ENCODE measurements around the gene CIT.
"Not testable (repeated sequence)": the region's sequence is repeated elsewhere in the genome, so short reads cannot be mapped to it uniquely, and the experiment has no call there.

Gene CIT

DNA sequence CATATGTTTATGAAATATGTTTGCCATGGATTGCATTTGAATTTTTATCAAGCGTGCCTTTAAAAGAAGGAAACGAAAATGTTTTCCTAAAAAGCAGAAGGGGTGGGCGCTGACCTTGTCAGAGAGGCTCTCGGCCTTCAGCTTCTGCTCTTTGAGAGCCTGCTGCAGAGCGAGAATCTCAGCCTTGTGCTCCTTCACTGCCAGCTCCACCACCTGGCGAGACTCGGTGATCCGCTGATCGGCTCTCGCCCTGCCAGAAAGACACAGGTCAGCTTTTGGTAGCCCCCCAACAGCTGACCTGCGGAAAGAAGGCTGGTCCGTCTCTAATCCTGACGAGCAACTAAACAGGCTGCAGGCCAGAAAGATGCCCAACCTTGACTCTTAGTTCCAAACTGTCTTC, 146.7 kb downstream of the CIT start:
- DNase-seq = no peak

GRCh38 chr12:119729871-119730270, 147.2 kb downstream of the CIT start:
- DNase-seq = no peak

- no peak for DNase-seq
These were observed 148.7 kb downstream of the CIT start for GRCh38 chr12:119728444-119728745.

GRCh38 chr12:119727600-119728443, 149.3 kb downstream of the CIT start:
- DNase-seq = no peak

DNA sequence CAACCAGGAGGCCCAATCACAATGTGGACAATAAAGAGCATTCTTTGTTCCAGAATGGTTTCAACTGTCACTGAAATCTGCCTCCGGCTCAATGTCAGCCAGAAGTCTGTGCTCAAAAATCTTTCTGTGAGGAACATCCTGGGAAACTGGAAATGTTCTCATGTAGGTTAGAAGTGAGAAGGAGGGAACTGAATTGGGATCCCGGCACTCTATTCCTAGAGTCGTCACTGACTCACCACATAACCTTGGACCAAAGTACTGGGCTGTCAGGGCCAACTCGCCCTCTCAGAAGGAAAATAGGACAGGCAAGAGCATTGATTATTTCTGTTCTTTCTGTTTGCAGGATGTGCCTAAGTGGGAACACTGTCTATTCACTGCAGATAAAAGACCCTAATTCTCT, 151.6 kb downstream of the CIT start:
- DNase-seq = no peak

GRCh38 chr12:119721306-119721705, 155.8 kb downstream of the CIT start:
- no peak for DNase-seq

- DNase-seq = no peak
These were observed 156.8 kb downstream of the CIT start for GRCh38 chr12:119720349-119720748.

- no peak for DNase-seq
These were observed 159.0 kb downstream of the CIT start for GRCh38 chr12:119718141-119718540.

DNA sequence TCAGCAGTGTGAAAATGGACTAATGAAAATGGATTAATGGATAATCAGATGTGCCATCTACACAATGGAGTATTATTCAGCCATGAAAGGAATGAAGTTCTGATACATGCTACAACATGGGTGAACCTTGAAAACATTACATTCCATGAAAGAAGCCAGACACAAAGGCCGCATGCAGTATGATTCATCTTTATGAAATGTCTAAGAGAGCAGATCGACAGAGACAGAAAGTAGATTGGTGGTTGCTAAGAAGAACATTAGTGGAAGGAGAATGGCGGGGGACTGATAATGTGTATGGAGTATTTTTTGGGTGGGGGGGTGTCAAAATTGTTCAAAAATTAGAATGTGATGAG, 161.9 kb downstream of the CIT start:
- DNase-seq = no peak

DNA sequence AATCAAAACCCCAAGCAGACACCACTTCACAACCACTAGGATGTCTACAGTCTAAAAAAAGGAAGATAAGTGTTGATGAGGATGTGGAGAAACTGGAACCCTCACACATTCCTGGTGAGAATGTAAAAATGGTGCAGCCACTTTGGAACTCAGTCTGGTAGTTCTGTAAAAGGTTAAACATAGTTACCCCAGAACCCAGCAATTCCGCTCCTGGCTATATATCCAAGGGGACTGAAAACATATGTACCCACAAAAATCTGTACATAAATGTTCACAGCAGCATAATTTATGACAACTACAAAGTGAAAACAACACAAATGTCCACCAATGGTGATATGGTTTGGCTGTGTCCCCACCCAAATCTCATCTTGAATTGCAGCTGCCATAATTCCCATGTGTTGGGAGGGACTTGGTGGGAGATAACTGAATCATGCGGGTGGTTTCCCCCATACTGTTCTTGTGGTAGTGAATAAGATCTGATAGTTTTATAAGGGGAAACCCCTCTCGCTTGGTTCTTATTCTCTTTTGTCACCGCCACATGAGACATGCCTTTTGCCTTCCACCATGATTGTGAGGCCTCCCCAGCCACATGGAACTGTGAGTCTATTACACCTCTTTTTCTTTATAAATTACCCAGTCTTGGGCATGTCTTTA, 162.4 kb downstream of the CIT start:
- DNase-seq = no peak

DNA sequence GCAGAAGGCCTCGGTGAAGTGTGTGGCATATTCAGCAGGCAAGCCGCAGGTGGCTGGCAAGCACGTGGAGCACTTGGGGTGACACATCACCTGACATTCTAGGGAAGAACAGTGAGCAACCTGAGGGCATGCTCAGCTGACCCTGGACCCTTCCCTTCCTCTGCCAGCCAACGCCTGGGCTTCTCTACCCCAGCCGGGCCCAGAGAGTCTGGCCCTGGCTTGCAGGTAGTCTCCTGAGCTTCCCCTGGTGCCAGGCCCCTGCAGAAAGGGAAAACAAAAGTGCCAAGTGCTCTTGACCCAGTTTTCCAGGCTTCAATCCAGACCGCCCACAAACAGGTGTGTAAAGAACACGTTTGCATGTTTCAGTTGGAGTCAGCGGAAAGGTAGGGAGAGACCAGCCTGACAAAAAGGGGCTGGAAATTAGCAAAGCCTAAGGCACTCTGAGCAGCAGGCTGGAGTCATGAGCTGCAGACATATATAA, 163.5 kb downstream of the CIT start:
- DNase-seq = no peak

GRCh38 chr12:119712721-119713120, 164.4 kb downstream of the CIT start:
- no peak for DNase-seq

GRCh38 chr12:119711693-119712092, 165.4 kb downstream of the CIT start:
- no peak for DNase-seq

DNA sequence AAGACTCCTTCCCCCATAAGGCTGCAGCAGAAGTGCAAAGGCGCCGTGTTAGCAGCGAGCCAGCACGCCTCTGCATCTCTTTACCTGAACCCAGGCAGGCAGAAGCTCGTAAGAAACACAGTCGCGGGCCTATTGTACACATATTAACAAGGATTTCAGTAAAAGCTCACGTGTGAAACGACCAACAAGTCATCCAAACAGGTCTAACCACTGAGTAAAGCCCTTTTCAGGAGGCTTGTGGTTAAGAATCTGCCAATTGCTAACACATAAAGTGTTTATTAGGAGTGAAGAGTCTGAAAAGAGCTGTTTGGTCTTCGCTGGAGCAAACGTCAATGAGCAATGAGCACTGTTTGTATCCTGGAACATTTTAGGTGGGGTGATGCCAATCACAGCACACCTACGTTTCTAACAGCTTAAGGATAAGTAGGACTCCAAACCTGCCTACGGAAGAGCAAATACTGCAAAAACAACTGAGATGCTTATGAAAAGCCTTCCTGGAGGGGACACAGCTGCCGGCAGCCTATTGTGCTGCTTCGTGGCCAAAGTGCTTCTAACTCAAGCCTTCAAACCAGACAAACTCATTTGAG, 166.1 kb downstream of the CIT start:
- no peak for DNase-seq

DNA sequence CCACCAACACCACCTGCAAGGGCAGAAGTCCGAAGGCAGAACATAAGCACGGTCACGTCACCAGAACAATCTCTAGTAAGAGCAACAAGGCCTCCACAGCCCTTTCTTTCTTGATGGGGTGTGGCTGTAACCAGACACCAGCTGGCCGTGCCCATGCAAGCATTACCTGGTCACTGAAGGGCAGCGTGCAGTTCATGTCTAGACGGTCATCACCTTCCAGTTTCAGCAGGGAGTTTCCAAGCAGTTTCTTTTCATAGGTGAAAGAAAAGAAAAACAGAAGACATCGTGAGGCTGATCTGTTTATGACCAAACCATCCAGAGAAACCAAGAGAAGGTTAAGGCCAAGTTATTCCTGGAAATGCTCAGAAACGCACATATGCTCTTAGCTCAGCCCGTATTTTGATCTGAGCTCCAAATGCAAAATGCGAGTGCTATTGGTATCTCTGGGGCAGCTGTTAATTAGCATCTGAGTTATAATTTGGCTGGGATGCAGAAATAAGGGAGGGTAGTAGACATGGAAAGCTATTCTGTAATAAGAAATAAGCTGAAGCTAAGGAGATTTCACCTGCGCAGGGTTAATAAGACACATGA, 166.7 kb downstream of the CIT start:
- no peak for DNase-seq

DNA sequence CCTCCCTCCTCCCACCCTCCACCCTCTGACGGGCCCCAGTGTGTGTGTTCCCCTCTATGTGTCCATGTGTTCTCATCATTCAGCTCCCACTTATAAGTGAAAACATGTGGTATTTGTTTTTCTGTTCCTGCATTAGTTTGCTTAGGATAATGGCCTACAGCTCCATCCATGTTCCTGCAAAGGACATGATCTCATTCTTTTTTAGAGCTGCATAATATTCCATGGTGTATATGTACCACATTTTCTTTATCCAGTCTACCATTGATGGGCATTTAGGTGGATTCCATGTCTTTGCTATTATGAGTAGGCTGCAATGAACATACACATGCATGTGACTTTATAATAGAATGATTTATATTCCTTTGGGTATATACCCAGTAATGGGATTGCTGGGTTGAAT, 170.7 kb downstream of the CIT start:
- DNase-seq = not testable (repeated sequence)

DNA sequence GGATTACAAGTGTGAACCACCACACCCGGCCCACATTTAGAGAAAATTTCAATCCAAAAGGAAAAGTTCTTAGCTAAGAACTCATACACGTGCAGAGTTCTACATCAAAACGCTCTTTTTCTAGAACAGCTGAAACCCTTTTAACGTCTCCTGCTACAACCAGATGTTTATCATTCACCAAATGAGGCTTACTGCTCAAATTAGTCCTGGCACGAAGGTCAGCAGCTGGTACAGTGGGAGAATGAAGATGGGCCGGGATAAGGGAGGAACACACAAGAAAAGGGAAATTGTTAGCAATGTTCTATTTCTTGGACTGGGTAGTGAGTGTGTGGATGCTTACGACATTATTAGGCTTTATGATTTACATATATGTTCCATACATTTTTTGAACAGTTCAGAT, 171.9 kb downstream of the CIT start:
- no peak for DNase-seq

DNA sequence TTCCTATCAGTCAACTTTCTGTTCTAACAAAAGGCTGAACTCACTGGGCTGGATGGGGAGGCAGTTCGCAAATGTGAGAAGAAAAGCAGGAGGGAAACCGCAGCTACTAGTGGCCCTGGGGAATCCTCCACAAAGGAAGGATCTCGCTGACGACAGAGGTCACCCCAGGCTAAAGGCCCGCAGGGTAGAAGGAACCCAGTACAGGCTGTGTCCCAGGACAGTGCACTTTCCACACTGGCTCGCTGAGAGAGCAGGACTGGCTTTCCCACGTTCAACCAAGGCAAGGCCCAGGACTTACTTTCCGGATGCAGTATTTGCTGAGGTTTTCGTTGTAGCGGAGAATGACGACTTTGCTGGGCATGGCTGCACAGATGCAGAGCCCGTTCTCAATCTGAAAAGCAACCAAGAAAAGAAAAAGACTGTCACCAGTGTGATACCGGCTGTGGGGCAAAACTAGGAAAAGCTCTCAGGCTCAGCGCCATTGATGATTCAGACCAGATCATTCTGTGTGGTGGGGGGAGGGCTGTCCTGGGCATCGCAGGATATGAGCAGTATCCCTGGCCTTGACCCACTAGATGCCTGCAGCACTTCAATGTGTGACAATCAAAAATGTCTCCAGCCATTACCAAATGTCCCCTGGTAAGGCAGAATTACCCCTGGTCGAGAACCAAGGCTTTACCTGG, 172.9 kb downstream of the CIT start:
- no peak for DNase-seq

- no peak for DNase-seq
These were observed 177.0 kb downstream of the CIT start for GRCh38 chr12:119700078-119700477.

DNA sequence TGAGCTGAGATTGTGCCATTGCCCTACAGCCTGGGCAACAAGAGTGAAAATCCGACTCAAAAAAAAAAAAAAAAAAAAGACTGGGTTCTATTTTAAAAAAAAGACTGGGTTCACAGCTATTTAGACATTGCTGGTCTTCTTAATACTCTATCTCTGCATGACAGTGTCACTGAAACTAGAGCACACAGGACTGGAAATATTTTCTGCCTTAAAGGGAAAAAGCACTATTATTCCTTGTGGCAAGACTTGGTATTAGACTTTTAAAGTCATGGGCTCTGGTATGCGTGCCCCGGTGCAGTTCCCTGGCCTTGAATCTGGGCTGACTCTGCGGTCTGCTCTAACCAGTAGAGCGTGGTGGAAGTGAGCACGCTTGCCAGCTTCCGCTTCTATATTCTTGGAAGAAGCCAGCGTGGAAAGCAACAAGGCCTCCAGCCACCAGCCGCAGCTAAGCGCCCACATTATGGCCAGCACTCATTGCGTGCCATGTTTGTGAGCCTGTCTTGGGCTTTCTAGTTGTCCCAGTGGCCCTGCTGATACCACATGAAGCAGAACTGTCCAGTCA, 177.8 kb downstream of the CIT start:
- no peak for DNase-seq

DNA sequence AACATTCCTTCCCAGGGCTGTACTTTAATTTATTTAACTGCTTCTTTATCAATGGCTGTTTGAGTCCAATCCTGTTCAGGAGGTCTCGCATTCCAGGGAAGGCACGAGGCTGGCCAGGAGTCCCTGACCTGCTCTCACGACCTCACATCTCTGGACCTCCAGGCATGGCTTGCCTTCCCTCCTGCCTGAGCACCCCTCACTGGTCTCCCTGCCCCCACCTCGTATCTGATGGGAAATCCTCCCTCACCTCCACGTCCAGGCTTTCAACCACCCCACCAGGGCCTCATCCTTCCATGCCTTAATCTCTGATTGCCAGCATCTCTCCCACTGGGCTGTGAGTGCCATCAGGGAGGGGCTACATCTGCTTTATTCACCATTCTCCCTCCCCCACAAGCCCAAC, 180.2 kb downstream of the CIT start:
- DNase-seq = no peak

DNA sequence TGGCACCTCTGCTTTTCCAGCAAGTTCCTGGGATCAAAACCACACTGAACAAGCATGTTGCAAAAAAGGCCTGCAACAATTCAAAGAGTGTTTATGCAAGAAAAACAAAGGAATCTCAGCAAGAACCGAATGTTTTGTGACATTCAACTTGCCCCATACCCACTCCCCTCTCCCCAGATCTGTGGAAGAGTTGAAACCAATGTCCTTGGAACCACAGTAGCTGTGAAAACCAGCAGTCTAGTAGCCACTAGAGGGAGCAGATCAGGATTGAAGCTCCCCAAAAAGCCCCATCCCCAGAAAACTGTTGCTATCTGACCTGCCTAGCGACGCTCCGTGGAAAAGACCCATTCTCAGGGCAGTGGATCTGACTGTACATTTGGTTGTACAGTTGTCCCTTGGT, 182.1 kb downstream of the CIT start:
- no peak for DNase-seq

- no peak for DNase-seq
These were observed 183.0 kb downstream of the CIT start for GRCh38 chr12:119694111-119694510.
